Breast epithelium (tissue), 3 donors: ENCODE data around the gene CSRNP2.

Experiments
- CTCF ChIP-seq, 3 donors: fragments of 450-650 bp; IDR thresholded peaks; one replicate each; pipeline ENCODE4 v1.5.1; 2016 to 2017; ENCODE audit warnings: antibody characterized with exemption in 3 of 3, mild to moderate bottlenecking in 3 of 3, moderate library complexity in 3 of 3
- POLR2A ChIP-seq: fragments of 450-650 bp; IDR thresholded peaks from one replicate; pipeline ENCODE4 v1.6.1; 2016; ENCODE audit warnings: antibody characterized with exemption, mild to moderate bottlenecking, moderate library complexity

GRCh38 chr12:51051787-51052186 is 31.6 kb downstream of the CSRNP2 start:
- TF ChIP-seq CTCF (IDR thresholded peaks at IDR 0.05) (no peak), POLR2A (no peak)
